Stimulated activated CD8-positive, alpha-beta memory T cell treated with anti-CD3 and anti-CD28 coated beads, Interleukin-12 subunit alpha, Interleukin-12 subunit beta, amount 100 ng/mL, for 24 hours (primary cell): ENCODE data around the gene CCND2.
A peak's percentile ranks its signal among the peaks of the same experiment; 100 is the strongest.

Experiments
- DNase-seq: peaks from one replicate; pipeline ENCODE4 v3.0.0-alpha.2; 2020; ENCODE audit errors: extremely low read depth

The CCND2 gene

DNA sequence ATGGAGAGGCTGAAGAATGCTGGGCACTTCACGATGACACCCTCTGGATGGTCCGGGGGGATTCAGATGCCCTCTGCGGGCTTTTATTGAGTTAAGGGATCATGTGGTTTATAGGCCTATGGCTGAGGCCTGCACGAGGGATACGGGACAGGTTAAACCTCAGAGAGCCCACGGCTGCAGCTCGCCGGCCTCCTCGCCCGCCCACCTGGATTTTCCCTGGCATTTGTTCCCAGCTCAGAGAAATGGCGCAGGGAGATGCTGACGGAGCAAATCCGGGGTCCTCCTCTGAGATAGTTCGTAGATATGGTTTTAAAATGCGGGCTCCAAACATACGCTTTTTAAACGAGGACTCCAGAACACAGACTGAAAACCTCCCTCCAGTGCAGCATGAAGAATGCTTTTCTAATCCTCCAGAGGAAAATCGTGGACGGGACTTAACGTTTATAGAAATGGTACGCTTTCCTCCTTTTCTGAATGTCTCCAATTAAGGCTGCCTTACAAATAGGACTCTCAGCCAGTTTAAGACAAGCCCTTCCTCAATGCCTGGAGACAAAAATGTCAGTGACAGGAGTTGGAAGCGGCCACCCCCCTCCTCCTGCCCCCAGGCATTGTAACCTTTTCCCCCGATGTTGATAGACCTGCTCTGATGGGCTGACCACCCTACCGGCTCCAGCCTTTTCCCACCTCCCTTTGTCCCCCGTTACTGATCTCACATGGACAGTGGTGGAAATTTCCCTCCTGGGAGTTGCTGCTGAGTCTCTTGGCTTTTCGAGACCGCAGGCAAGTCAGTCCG lies 16.6 kb downstream of the CCND2 start:
- DNase-seq = no peak

DNA sequence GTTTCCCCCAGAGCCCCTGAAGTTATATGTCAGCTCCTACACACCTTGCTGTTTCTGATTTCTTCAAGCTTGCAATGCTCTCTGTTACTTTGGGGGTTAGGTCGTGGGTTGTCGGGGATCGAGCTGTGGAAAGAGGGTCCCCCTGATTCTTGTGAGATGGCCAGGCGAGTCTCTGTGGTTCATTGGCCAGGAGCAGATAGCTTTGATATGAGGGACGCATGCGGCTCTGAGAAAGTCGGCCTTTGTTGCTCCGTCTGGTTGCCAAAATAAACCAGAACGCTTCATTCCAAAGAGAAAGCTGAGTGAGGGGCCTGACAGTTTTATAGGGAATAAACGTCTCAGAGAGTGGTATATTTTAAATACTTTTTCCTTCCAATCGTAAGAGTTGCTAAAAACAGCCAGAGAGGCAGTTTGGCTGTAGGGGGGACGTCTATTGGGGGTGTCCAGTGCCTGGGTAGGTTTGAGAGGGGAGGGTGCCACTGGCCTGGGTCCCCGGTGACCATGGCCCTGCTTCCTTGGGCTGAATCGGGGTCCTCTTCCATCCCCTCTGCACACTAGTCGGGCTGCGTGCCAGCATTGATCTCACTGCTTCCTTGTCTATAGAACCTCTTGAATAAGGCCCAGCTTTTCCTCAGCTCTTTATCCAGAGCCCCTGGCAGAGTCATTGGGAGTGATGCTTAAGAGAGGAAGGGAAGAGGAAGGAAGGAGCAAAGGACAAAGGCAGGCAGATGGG lies 18.9 kb downstream of the CCND2 start:
- no peak for DNase-seq

DNA sequence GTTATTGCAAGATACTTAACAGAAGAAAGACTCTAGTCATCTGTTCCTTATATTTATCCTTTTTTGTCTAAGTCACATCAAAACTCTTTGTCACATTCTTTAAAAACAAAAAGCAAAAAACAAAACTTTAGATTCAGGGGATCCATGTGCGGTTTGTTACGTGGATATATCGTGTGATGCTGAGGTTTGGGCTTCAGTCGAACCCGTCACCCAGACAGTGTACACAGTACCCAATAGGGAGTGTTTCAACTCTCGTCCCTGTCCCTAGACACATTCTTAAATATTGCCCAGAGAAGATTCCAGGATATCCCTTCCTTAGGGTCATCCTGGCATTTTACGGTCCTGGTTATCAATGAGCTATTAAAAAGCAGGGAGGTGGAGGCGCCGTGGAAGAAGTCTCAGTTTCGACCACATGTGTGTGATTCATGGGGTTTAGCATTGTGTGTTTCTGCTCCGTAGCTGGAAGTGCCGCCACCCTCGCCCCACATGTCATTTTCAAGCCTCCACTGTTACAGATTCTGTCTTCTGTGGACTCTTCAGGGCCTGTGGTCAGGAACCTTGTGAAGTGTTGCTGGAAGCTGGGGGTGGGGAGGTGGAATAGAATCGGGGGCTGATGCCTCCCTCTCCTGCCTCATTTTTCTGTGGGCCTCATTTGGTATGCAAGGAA lies 19.9 kb downstream of the CCND2 start:
- no peak for DNase-seq

GRCh38 chr12:4293966-4294505 lies 20.5 kb downstream of the CCND2 start:
- no peak for DNase-seq

DNA sequence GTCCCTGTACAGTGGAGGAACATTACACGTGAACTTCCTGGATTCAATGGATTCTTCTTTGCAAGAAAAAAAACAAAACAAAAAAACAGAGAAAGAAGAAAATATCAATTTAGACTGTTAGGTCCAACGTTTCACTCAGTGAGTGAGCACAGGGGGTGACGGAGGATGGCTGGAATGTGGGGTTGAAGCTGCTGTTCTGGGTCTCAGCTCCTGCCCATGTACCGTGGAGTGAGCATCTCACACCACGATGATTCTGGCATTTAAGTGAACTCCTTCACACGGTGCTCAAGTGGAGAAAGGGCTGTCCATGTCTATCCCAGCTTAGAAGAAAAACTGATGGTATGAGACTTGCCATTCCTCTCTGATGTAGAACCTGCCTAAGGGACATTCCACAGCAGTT lies 23.2 kb downstream of the CCND2 start:
- no peak for DNase-seq

DNA sequence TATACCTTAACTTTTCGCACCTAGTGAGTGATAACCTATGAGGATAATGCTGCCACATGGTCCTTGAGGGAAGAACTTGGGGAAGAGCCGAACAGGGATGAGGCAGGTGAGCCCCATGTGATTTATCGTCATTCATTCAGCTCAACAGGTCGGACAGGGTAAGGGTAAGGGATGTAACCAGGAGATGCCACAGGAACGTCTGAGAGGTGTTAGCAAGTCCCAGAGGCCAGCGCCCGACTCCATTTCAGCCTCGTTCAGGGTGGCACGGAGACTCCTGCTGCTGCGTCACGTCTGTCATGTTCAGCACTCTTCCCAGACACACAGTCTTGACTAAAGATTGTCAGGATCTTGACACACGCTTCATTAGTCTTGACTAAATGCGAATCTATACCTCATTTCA lies 24.1 kb downstream of the CCND2 start:
- no peak for DNase-seq

GRCh38 chr12:4300883-4301282 lies 27.3 kb downstream of the CCND2 start:
- no peak for DNase-seq

DNA sequence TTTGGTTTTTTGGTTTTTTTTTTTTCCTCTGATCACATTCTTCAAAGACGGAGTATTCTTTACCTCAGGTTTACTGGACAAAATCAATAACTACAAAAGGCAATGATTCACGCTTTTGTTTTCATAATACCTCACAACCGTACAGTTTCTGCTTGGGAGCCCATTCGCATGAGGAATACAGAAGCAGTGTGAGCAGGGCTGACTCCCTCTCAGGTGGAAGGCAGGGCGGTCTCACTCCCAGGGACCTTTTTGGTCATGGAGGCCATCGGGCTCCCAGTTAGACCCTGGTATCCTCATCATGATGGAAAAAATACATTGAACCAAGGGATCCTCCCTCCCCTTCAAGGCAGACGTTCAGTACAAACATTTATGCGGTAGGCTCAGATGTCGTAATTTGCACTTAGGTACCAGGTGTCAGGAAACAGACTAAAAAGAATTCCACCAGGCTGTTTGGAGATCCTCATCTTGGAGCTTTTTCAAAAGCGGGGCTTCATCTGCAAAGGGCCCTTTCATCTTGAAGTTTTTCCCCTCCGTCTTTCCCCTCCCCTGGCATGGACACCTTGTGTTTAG lies 28.5 kb downstream of the CCND2 start:
- DNase-seq = no peak

DNA sequence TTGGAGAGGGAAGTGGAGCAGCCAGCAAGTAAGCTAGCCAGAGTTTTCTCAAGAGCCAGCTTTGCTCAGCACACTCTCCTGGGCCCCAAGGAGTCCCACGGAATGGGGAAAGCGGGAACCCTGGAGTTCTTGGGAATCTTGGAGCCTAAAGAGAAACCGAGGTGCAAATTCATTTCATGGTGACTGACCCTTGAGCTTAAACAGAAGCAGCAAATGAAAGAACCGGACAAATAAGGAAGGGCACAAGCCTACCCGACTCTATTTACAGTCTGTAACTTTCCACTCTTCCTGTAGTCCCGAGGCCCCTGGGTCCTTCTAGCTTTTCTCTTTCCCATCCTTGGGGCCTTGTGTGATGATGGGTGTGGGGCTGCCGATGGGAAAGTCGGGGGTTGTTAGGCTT lies 29.3 kb downstream of the CCND2 start:
- DNase-seq = no peak

DNA sequence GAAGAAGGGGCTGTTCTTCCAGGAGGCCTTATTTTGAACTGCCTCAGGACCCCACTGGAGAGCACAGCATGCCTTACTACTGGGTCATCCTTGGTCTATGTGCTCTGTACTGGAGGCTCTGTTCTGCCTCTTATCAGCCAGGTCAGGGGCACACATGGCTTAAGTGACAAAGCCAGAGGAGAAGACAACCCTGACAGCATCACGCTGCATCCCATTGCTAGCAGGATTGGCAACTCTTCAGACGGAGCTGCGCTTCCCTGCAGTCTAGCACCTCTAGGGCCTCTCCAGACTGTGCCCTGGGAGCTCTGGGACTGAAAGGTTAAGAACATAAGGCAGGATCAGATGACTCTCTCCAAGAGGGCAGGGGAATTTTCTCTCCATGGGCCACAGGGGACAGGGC lies 30.2 kb downstream of the CCND2 start:
- DNase-seq = no peak

- no peak for DNase-seq
Measured at GRCh38 chr12:4307593-4308333, 34.2 kb downstream of the CCND2 start.

DNA sequence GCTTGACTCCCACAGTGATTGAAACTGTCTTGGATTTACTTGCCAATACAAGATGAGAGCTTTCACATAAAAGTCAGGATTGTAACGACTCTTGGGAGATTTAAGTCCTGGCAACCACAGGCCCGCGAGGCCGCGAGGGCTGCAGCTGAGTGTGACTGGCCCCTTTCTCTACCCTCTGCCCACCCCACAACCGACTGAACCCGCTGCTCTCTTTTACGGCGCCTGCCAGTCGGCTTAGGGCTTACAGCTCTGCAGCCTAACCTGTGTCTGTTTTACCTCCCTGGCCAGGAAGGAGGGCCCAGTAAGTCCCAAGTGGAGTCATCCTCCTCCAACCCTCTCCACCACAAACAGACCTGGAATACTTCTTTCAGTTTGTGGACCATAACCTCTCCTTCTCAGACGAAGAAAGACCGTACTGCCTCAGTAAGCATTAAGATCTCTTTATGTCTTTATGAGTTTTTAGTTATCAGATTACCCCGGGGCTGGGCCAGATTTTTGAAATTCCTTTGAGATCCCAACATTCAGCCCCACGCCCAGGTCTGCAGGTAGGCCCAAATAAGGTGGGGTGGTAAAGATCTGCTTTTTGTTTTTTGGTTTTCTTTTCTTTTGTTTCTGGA lies 34.9 kb downstream of the CCND2 start:
- no peak for DNase-seq

DNA sequence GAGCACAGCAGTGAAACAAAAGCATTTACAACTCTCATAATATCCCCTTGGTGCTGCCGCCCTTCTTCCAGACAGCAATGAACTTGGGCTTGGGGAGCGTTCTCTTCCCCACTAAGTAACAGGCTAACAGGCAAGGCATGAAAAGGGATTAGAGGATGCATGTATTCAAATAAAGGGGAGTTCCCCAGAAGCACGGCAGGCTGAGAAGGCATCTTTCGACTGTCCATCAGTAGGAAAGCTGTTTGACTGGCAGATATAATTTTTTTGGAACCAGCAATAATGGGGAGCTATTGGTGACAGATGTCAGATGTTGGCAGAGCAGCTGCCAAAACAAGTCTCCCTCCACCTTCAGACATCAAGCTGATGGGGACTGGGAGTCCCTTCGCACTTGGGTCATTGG lies 38.2 kb downstream of the CCND2 start:
- no peak for DNase-seq

GRCh38 chr12:4312251-4312650 lies 38.7 kb downstream of the CCND2 start:
- no peak for DNase-seq

DNA sequence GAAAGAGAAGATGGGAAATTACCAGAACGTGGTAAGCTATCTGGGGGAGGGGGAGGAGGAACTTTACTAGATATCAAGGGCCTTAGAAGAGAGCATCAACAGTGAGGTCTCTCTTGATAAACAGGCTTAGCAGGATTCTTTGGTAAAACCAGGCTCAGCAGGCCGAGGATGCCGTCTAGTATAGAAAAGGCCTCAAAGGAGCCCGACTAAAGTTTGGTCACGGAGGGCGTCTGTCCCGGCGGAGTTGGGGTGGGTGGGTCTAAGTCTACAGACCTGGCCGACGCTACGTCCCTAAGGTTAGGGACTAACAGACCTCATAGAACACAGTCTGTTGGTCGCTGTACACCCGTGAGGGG lies 46.9 kb downstream of the CCND2 start:
- no peak for DNase-seq

DNA sequence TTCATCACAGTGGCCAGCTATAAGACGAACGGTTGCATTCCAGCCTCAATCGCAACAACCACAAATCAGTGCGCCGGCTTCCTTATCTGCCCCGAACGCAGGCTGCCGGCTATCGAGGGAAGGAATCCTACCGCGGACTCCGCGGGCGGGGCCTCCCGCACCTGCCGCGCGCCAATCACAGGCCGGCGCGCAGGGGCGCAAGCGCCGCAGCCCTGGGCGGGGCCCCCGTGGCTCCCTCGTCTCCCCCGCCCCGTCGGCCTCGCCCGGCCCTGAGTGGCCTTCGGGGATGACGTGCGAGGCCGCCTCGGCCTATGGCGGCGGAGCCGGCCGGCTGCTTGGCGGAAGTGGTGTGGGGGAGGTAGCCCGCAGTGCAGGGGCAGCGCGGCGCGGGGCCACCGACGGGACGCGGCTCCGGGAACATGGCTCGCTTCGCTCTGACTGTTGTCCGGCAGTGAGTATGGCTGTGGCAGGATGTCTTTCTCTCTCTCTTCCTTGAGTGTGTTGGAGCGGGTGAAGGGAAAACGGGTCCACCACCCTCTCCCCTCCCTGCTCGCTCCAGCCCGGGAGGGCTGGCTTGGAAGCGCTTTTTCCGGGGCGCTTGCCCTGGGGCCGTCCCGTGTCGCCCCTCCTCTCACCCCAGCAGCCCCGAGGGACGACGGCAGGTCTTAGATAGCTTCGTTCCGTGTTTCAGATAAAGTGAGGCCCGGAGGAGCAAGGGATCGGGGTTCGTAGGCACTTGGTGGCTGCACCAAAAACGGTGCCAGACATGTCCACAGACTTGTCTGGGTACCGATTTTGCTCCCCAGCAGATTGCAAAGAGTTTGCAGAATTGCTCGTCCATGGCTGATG lies 47.5 kb downstream of the CCND2 start, which contains the start of gene TIGAR:
TIGAR (plus strand) TSS at position 361 of the 849 bp plus-strand sequence; CDS start at position 420, 59 bp downstream.
- peak; percentile 82 for DNase-seq

DNA sequence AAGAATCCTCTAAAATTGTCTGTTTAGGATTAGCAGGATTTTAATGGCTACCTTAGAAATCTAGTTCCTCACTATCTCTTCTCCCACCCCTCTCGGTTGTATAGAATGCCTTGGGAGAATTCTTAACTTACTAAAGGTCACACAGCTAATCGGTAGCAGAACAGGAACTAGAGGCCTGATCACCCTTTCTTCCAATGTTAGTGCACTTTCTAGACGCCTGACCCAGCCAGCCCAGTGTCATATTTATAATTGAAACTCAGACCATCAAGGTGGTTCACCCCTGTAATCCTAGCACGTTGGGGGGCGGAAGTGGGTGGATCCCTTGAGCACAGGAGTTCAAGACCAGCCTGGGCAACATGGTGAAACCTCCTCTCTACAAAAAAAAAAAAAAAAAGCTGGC lies 49.2 kb downstream of the CCND2 start:
- DNase-seq = no peak
